ENCODE data around the gene IRX4.

Gene IRX4

DNA sequence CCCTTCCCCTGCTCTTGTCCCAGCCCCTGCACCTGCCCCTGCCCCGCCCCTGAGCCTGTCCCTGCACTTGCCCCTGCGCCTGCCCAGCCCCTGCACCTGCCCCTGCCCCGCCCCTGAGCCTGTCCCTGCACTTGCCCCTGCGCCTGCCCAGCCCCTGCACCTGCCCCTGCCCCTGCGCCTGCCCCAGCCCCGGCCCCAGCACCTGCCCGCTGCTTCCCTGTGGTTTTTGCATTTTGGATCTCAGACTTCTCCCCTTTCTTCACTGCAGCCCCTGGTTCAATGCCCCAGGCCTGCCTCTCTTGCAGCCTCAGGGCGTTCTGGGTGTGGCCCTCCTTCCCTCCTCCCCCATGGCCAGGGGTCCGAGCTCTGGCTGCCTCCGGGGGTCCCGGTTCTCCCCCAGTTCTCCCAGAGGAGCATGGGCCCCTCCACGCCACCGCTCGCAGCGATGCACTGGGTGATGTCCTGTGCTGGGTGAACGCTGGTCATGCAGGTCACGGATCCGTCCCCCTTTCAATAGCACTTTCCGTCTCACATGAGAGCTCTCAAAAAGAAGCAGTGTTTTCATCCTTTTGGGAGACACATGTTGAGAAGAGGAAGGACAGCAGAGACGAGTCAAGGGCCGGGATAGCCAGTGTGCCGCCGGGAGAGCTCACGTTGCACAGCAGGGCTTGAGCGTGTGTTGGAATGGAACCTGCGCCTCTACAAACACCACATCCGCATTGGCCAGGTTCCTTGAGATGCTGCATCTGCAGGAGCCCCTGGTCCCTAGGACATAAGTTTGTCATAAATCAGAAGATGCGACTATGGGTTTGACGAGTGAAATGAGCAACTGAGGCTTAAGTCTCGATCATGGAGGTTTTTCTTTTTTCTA is 44.0 kb upstream of the IRX4 start:
- Histone ChIP-seq H3K9me3 (ENCODE audit: severe bottlenecking) (peaks cover 13% of the 10 kb centered on the region), H3K4me3 (ENCODE audit: low read depth, low read length) (no peak overlapping the region), H3K27me3 (ENCODE audit: insufficient read depth, low read depth, severe bottlenecking) (peaks cover 91% of the 10 kb centered on the region), H3K36me3 (no peaks in the 10 kb centered on the region), H3K27ac (no peak overlapping the region)
- TF ChIP-seq, protein P1, sequence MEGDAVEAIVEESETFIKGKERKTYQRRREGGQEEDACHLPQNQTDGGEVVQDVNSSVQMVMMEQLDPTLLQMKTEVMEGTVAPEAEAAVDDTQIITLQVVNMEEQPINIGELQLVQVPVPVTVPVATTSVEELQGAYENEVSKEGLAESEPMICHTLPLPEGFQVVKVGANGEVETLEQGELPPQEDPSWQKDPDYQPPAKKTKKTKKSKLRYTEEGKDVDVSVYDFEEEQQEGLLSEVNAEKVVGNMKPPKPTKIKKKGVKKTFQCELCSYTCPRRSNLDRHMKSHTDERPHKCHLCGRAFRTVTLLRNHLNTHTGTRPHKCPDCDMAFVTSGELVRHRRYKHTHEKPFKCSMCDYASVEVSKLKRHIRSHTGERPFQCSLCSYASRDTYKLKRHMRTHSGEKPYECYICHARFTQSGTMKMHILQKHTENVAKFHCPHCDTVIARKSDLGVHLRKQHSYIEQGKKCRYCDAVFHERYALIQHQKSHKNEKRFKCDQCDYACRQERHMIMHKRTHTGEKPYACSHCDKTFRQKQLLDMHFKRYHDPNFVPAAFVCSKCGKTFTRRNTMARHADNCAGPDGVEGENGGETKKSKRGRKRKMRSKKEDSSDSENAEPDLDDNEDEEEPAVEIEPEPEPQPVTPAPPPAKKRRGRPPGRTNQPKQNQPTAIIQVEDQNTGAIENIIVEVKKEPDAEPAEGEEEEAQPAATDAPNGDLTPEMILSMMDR (IDR thresholded peaks at IDR 0.05; ENCODE audit: low read depth, low read length) = no peak
- DNase-seq = no peak

DNA sequence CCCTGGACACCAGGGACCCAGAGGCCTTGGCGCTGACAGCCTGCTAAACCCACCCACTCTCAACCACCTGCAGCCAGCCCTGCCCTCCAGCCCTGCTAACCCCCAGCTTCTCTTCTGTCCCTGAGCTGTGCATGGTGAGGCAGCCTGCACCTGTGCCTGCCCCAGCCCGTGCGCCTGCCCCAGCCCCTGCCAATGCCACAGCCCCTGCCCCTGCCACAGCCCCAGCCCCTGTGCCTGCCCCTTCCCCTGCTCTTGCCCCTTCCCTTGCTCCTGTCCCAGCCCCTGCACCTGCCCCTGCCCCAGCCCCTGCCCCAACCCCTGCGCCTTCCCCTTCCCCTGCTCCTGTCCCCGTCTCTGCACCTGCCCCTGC is 43.3 kb upstream of the IRX4 start:
- no peak overlapping the region for H3K27ac ChIP-seq
- no peak for DNase-seq
- TF ChIP-seq, protein P1 (IDR thresholded peaks at IDR 0.05; ENCODE audit: low read depth, low read length) = no peak
- H3K27me3 ChIP-seq (ENCODE audit: insufficient read depth, low read depth, severe bottlenecking) = peaks cover 91% of the 10 kb centered on the region
- peaks cover 14% of the 10 kb centered on the region for H3K9me3 ChIP-seq (ENCODE audit: severe bottlenecking)
- no peak overlapping the region for H3K4me3 ChIP-seq (ENCODE audit: low read depth, low read length)
- H3K36me3 ChIP-seq = no peaks in the 10 kb centered on the region

DNA sequence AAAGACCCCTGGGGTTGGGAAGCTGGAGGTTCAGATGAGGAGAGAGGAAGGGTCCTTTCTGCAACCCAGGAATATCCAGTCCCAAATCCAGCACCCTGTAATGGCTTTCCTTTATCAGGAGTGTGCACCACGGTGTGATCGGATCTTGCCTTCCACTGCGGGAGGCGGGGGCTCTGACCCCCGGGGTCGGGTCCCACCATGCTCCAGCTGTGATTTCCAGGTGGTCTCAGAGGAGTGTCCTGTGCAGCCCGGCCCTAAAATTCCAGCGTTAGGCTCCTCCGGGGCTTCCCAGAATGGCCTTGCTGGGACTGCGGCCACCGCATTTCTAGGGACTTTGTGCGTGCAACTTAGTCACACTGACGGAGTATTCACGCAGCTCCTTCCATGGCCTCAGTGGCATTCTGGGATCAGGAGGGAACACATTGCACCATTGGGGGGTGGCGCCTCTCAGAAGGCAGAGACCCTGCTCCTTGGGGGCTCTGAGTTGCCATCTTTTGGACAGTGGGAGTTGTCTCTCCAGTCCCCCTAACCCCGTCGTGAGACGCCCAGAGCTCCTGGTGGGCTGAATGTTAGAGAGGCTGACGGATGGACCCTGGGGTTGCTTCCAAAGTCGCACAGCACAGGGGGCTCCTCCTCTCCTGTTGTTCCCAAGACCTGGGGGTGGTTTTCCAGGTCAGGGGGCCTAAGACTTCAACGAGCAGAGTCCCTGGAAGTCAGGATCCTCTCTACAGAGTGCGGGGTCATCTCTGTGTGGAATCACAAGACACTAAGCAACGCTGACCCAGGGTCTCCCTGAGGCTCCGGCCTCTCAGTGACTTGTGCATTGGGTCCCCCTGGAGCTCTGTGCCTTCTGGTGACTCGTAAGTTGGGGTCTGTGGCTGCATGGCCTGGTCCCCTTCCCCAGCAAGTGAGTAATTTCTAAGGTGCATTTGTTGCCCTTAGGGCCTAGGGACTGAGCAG is 42.7 kb upstream of the IRX4 start:
- TF ChIP-seq, protein P1 (IDR thresholded peaks at IDR 0.05; ENCODE audit: low read depth, low read length) = no peak
- Histone ChIP-seq H3K27me3 (ENCODE audit: insufficient read depth, low read depth, severe bottlenecking) (peaks cover 91% of the 10 kb centered on the region), H3K9me3 (ENCODE audit: severe bottlenecking) (peaks cover 12% of the 10 kb centered on the region), H3K27ac (no peak overlapping the region), H3K36me3 (no peaks in the 10 kb centered on the region), H3K4me3 (ENCODE audit: low read depth, low read length) (no peak overlapping the region)
- no peak for DNase-seq

- no peak overlapping the region for H3K27ac ChIP-seq
- TF ChIP-seq, protein P1 (IDR thresholded peaks at IDR 0.05; ENCODE audit: low read depth, low read length) = no peak
- H3K27me3 ChIP-seq (ENCODE audit: insufficient read depth, low read depth, severe bottlenecking) = peaks cover 95% of the 10 kb centered on the region
- H3K9me3 ChIP-seq (ENCODE audit: severe bottlenecking) = peaks cover 12% of the 10 kb centered on the region
- H3K4me3 ChIP-seq (ENCODE audit: low read depth, low read length) = no peak overlapping the region
- DNase-seq = no peak
- no peaks in the 10 kb centered on the region for H3K36me3 ChIP-seq
These were observed 41.0 kb upstream of the IRX4 start for GRCh38 chr5:1923766-1924165.

- H3K27me3 ChIP-seq (ENCODE audit: insufficient read depth, low read depth, severe bottlenecking) = peaks cover 95% of the 10 kb centered on the region
- no peak for DNase-seq
- TF ChIP-seq, protein P1 (IDR thresholded peaks at IDR 0.05; ENCODE audit: low read depth, low read length) = no peak
These were observed 40.6 kb upstream of the IRX4 start for GRCh38 chr5:1923341-1923740.

More at GRCh38 chr5:1923341-1923740, 40.6 kb upstream of the IRX4 start:
- no peaks in the 10 kb centered on the region for H3K36me3 ChIP-seq
- peaks cover 12% of the 10 kb centered on the region for H3K9me3 ChIP-seq (ENCODE audit: severe bottlenecking)
- H3K4me3 ChIP-seq (ENCODE audit: low read depth, low read length) = no peak overlapping the region
- H3K27ac ChIP-seq = no peak overlapping the region
